IMR-90 (cell line): ENCODE results near the gene KCNQ1. TPM values are rescaled to one million over a fixed set of nuclear protein-coding genes. Genes with fewer than 3 reads are reported as not detected.

Experiments
- ATAC-seq: fragments of 200-7000 bp; cut with Tn5 transposase; 2 replicates; pipeline ENCODE4 v1.9.1; 2020; ENCODE audit warnings: low read depth, mild to moderate bottlenecking, moderate library complexity
- BruUV-seq: library from RNA; stranded (reverse); fragments of 400-500 nt; replicated peaks from 2 replicates; lab custom pipeline; 2021; lab: Mats Ljungman, UMichigan
- CTCF ChIA-PET: fragments of 300-600 bp; formaldehyde crosslinking; extraction: SDS; loops from one replicate; lab custom pipeline; 2021; ENCODE audit warnings: antibody characterized with exemption; lab: Yijun Ruan, JAX
- POLR2A ChIA-PET: fragments of 300-600 bp; sonication (Branson Sonifier 250); formaldehyde crosslinking; loops from one replicate; lab custom pipeline; 2022; ENCODE audit warnings: antibody characterized with exemption; ENCODE audit not compliant: unreplicated experiment; lab: Charles Lee
- DNase-seq: peaks from one replicate; pipeline ENCODE4 v3.0.0; 2013
- H2AFZ ChIP-seq: replicated peaks from 2 replicates; pipeline ENCODE3; 2013; ENCODE audit warnings: low read length, mild to moderate bottlenecking; ENCODE audit not compliant: poor library complexity
- H2AK5ac ChIP-seq: 2 replicates; pipeline ENCODE4 v1.6.1; 2013; ENCODE audit warnings: low read depth, low read length, inconsistent platforms
- H2AK9ac ChIP-seq: replicated peaks from 2 replicates; pipeline ENCODE3; 2013; ENCODE audit warnings: mild to moderate bottlenecking, low read depth, low read length, moderate library complexity; ENCODE audit not compliant: poor library complexity
- H2BK120ac ChIP-seq: 2 replicates; pipeline ENCODE4 v1.6.1; 2013; ENCODE audit warnings: low read depth, low read length, inconsistent platforms
- H2BK15ac ChIP-seq: 3 replicates; pipeline ENCODE4 v1.6.1; 2013; ENCODE audit warnings: low read depth, low read length, inconsistent platforms
- H2BK20ac ChIP-seq: 2 replicates; pipeline ENCODE4 v1.6.1; 2013; ENCODE audit warnings: low read depth, mild to moderate bottlenecking, inconsistent platforms, low read length, moderate library complexity
- H2BK5ac ChIP-seq: 2 replicates; pipeline ENCODE4 v1.6.1; 2013; ENCODE audit warnings: mild to moderate bottlenecking, low read depth, low read length, inconsistent platforms; ENCODE audit not compliant: poor library complexity, severe bottlenecking
- H3K14ac ChIP-seq: replicated peaks from 2 replicates; pipeline ENCODE4 v1.6.1; 2013; ENCODE audit warnings: low read depth, low read length, inconsistent platforms
- H3K18ac ChIP-seq: 2 replicates; pipeline ENCODE4 v1.6.1; 2013; ENCODE audit warnings: low read depth, low read length, control low read depth
- H3K23ac ChIP-seq: 2 replicates; pipeline ENCODE4 v1.6.1; 2013; ENCODE audit warnings: low read depth, low read length, inconsistent platforms
- H3K27ac ChIP-seq: 2 replicates; pipeline ENCODE4 v1.5.1; 2013; ENCODE audit warnings: mild to moderate bottlenecking, control low read depth, low read length; ENCODE audit not compliant: insufficient read depth
- H3K27me3 ChIP-seq: 2 replicates; pipeline ENCODE4 v1.6.1; 2013; ENCODE audit warnings: low read length; ENCODE audit not compliant: control insufficient read depth, insufficient read depth
- H3K36me3 ChIP-seq: 2 replicates; pipeline ENCODE4 v1.6.1; 2013; ENCODE audit warnings: low read length, mixed read lengths; ENCODE audit not compliant: control insufficient read depth, insufficient read depth
- H3K4ac ChIP-seq: 2 replicates; pipeline ENCODE4 v1.6.1; 2013; ENCODE audit warnings: low read depth, low read length, inconsistent platforms
- H3K4me1 ChIP-seq: 2 replicates; pipeline ENCODE4 v1.6.1; 2013; ENCODE audit warnings: low read length, mixed read lengths; ENCODE audit not compliant: control insufficient read depth, insufficient read depth
- H3K4me2 ChIP-seq: 2 replicates; pipeline ENCODE4 v1.6.1; 2013; ENCODE audit warnings: low read depth, mild to moderate bottlenecking, control low read depth, low read length, moderate library complexity
- H3K4me3 ChIP-seq: 2 replicates; pipeline ENCODE4 v1.5.1; 2013; ENCODE audit warnings: low read depth, mild to moderate bottlenecking, control low read depth, low read length, moderate library complexity; ENCODE audit not compliant: insufficient read depth
- H3K56ac ChIP-seq: 2 replicates; pipeline ENCODE4 v1.6.1; 2013; ENCODE audit warnings: low read length, inconsistent platforms; ENCODE audit not compliant: insufficient read depth; ENCODE audit errors: extremely low read depth
- H3K79me1 ChIP-seq, 2 experiments: 2 replicates each; pipeline ENCODE4 v1.6.1; 2013; ENCODE audit warnings: low read length in 2 of 2, inconsistent platforms in 1 of 2, low read depth in 1 of 2
- H3K9ac ChIP-seq: 2 replicates; pipeline ENCODE4 v1.6.1; 2013; ENCODE audit warnings: low read depth, low read length, control low read depth
- H3K9me1 ChIP-seq: 2 replicates; pipeline ENCODE4 v1.6.1; 2013; ENCODE audit warnings: low read length, inconsistent platforms; ENCODE audit not compliant: insufficient read depth
- H3K9me3 ChIP-seq: 2 replicates; pipeline ENCODE4 v1.6.1; 2013; ENCODE audit warnings: low read length; ENCODE audit not compliant: control insufficient read depth, insufficient read depth
- H4K20me1 ChIP-seq: 2 replicates; pipeline ENCODE4 v1.6.1; 2013; ENCODE audit warnings: low read length, inconsistent platforms; ENCODE audit not compliant: insufficient read depth
- H4K5ac ChIP-seq: 2 replicates; pipeline ENCODE4 v1.6.1; 2013; ENCODE audit warnings: mild to moderate bottlenecking, low read depth, low read length, control low read depth
- H4K8ac ChIP-seq, 2 experiments: 2 replicates each; pipeline ENCODE4 v1.6.1; 2013; ENCODE audit warnings: low read depth in 2 of 2, low read length in 2 of 2, control low read depth in 1 of 2, inconsistent platforms in 1 of 2
- H4K91ac ChIP-seq: 2 replicates; pipeline ENCODE4 v1.6.1; 2013; ENCODE audit warnings: low read depth, low read length, inconsistent platforms; ENCODE audit not compliant: insufficient read depth
- FOS ChIP-seq: fragments of 150-350 bp; IDR thresholded peaks from 2 replicates; pipeline ENCODE4 v1.6.1; 2016; ENCODE audit warnings: low read depth, low read length
- POLR2A ChIP-seq: IDR thresholded peaks from 2 replicates; pipeline ENCODE4 v1.6.1; 2012; ENCODE audit warnings: mild to moderate bottlenecking, low read depth, low read length
- RFX5 ChIP-seq: IDR thresholded peaks from 2 replicates; pipeline ENCODE4 v1.8.0; 2012; ENCODE audit warnings: low read depth, mild to moderate bottlenecking, low read length, moderate library complexity
- WGBS, 2 experiments: methylation state at CpG; one replicate each; pipeline versions ENCODE4 v1.1.5 to v1.1.7; 2013; ENCODE audit warnings: missing lambda C conversion rate in 2 of 2; ENCODE audit not compliant: insufficient read length in 1 of 2; ENCODE audit errors: extremely low coverage in 2 of 2; 5-methylcytosine and 5-hydroxymethylcytosine counted together
- dilution Hi-C: fragments of 300-500 bp; cut with HindIII; formaldehyde crosslinking; loops from one replicate; pipeline ENCODE4 v1.14.3; 2018; ENCODE audit warnings: low sequenced_read_pairs; ENCODE audit not compliant: unreplicated experiment
- in situ Hi-C: fragments of 300-500 bp; cut with MboI; formaldehyde crosslinking; loops from 3 replicates; pipeline ENCODE4 v1.14.3; 2019; ENCODE audit warnings: low sequenced_read_pairs, inconsistent platforms, mixed read lengths
- intact Hi-C: fragments of 100-400 bp; cut with micrococcal nuclease; formaldehyde crosslinking; loops from 2 replicates; pipeline ENCODE4 v1.10.0; 2022
- polyA plus RNA-seq, 3 experiments: library from polyadenylated mRNA; depleted of rRNA; stranded (reverse); fragments of >200 nt; gene quantifications; 2 replicates each; pipeline ENCODE4 v1.2.3, GENCODE V29; 2012; ENCODE audit warnings: low replicate concordance in 1 of 3
- total RNA-seq: library from RNA; depleted of rRNA; stranded (reverse); fragments of >200 nt; gene quantifications from 2 replicates; pipeline ENCODE4 v1.2.3, GENCODE V29; 2012
- TF ChIP-seq, protein P1 (sequence below): fragments of 150-350 bp; IDR thresholded peaks from 2 replicates; pipeline ENCODE4 v1.6.1; 2017; ENCODE audit warnings: mild to moderate bottlenecking, antibody characterized with exemption, low read length, low read depth

The KCNQ1 gene
- total and polyA plus RNA-seq, 2 of the 4 experiments (the other 2 are of a cell fraction) = 0.07 TPM; not detected in 1

DNA sequence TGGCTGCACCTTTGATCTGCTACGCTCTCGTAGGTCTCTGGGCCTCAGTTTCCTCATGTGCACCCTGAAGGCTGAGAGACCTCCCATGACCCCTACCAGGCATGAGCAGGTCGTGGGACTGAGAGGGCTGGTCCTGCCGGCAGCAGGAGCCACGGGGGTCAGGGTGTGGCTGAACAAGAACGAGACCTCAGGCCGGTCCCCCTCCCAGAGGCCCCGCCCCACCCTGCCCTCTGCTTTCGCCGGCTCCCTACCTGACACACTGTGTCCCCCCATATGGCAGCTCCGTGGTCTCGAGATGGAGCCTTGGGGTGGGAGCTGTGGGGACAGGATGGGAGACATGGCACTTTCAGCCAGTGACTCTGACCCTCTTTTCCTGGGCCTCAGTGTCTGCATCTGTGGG, 400.2 kb downstream of the KCNQ1 start:
- WGBS, 2 experiments = 89% methylated on average over 3 of the region's 12 CpGs; no CpG with 5 or more reads in 1 of the 2 experiments
- Histone ChIP-seq H2AFZ (no peak overlapping the region), H3K9ac (no peak overlapping the region), H3K27ac (no peak overlapping the region), H3K23ac (no peak overlapping the region), H2AK5ac (no peak overlapping the region), H3K36me3 (no peaks in the 10 kb centered on the region), H3K4ac (no peak overlapping the region), H3K18ac (no peak overlapping the region), H2BK120ac (no peak overlapping the region), H2BK5ac (no peak overlapping the region), H4K5ac (no peak overlapping the region), H3K9me3 (no peaks in the 10 kb centered on the region), H4K91ac (no peak overlapping the region), H3K4me3 (no peak overlapping the region), H3K27me3 (peaks cover 24% of the 10 kb centered on the region), H2BK15ac (no peak overlapping the region), H3K4me2 (no peak overlapping the region), H3K14ac (no peak overlapping the region), H2AK9ac (no peak overlapping the region), H4K8ac (no peak overlapping the region), H2BK20ac (no peak overlapping the region), H3K9me1 (no peaks in the 10 kb centered on the region), H3K79me1 (no peaks in the 10 kb centered on the region), H3K56ac (no peak overlapping the region), H4K20me1 (no peaks in the 10 kb centered on the region; the same call in 1 of the 2 replicates), H3K4me1 (no peaks in the 10 kb centered on the region)
- DNase-seq (no peak), ATAC-seq (no peak)
- ChIA-PET CTCF (no interaction called here), POLR2A (no interaction called here)
- intact Hi-C loops = no loop called here
- no TSS peak for BruUV-seq
- TF ChIP-seq POLR2A (no peak), RFX5 (no peak), FOS (no peak)
- TF ChIP-seq, protein P1, sequence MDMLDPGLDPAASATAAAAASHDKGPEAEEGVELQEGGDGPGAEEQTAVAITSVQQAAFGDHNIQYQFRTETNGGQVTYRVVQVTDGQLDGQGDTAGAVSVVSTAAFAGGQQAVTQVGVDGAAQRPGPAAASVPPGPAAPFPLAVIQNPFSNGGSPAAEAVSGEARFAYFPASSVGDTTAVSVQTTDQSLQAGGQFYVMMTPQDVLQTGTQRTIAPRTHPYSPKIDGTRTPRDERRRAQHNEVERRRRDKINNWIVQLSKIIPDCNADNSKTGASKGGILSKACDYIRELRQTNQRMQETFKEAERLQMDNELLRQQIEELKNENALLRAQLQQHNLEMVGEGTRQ = no peak
- in situ Hi-C loops = no loop called here
- dilution Hi-C loops = no loop called here
